Ovary (tissue), 9 donors: ENCODE measurements around the gene DESI1. TPM values are rescaled to one million over a fixed set of nuclear protein-coding genes. Genes with fewer than 3 reads are reported as not detected.

Experiments used
- DNase-seq, 5 donors: peaks; one replicate each; pipeline ENCODE4 v3.0.0-alpha.2; 2019 to 2020
- H3K27ac ChIP-seq, 2 donors: fragments of 200-600 bp; one replicate each; pipeline versions ENCODE4 v1.5.1 to v1.8.0; 2019 to 2022
- H3K27me3 ChIP-seq: fragments of 200-600 bp; one replicate; pipeline ENCODE4 v1.8.0; 2022
- H3K36me3 ChIP-seq: fragments of 200-600 bp; sonication (generic); one replicate; pipeline ENCODE4 v1.5.1; 2019
- H3K4me1 ChIP-seq: one replicate; pipeline ENCODE4 v1.8.1; 2013; ENCODE audit warnings: mild to moderate bottlenecking, moderate library complexity; ENCODE audit not compliant: insufficient read depth
- H3K4me3 ChIP-seq: fragments of 200-600 bp; sonication (generic); one replicate; pipeline ENCODE4 v1.5.1; 2017
- H3K9me3 ChIP-seq, 2 donors: fragments of 200-600 bp in 1 of 2; sonication (generic) in 1 of 2; one replicate each; pipeline versions ENCODE4 v1.5.1 to v1.8.1; 2013 to 2019; ENCODE audit warnings: mild to moderate bottlenecking in 1 of 2, moderate library complexity in 1 of 2
- EP300 ChIP-seq: sonication (generic); formaldehyde crosslinking; IDR thresholded peaks from one replicate; pipeline ENCODE4 v1.6.1; 2017; ENCODE audit warnings: antibody characterized with exemption
- POLR2A ChIP-seq: fragments of 450-650 bp; IDR thresholded peaks from one replicate; pipeline ENCODE4 v1.6.1; 2017; ENCODE audit warnings: antibody characterized with exemption, mild to moderate bottlenecking, moderate library complexity
- WGBS, 3 donors: extraction: QIAGEN DNeasy Blood & Tissue Kit in 1 of 3; methylation state at CpG; one replicate each; pipeline versions ENCODE4 v1.1.5 to v1.1.7; 2013 to 2017; 5-methylcytosine and 5-hydroxymethylcytosine counted together
- intact Hi-C, 4 donors: fragments of 100-400 bp; cut with DNase I; formaldehyde crosslinking; loops; one replicate each; pipeline versions ENCODE4 v1.11.0 to v1.15.1; 2022 to 2023
- polyA plus RNA-seq, 2 donors: library from polyadenylated mRNA; stranded (reverse); fragments of 200-250 nt in 1 of 2; fragments of 350-450 nt in 1 of 2; fragmentation: Illumina TruSeq in 1 of 2; extraction: RNeasy Lipid Tissue Mini Kit (QIAGEN cat#74804) in 1 of 2; gene quantifications; one replicate each; pipeline ENCODE4 v1.2.3, GENCODE V29; 2013 to 2014
- total RNA-seq, 7 donors: library from RNA; depleted of rRNA in 2 of 7; stranded (reverse); fragments of >200 nt in 2 of 7; fragmentation: NEBNext Ultra II Directional in 3 of 7; extraction: Animal tissue kit (Norgen Biotek cat#: 25700) in 3 of 7; gene quantifications; one replicate each; pipeline versions ENCODE4 v1.1.0 to v1.2.4, GENCODE V29; 2016 to 2023
- TF ChIP-seq, protein P1 (sequence below), 3 donors: fragments of 450-650 bp in 2 of 3; fragments of 200-600 bp in 1 of 3; IDR thresholded peaks; one replicate each; pipeline versions ENCODE4 v1.5.1 to v1.8.0; 2016 to 2022; ENCODE audit warnings: antibody characterized with exemption in 3 of 3, mild to moderate bottlenecking in 1 of 3
- donor health status: DM: no; HTN: no; CAD: no; lungs with moderate emphysema.
- donor health status: DM: no; HTN: no; CAD: no.
- donor health status: Bipolar disorder and iron deficiency.
- donor health status: DM: yes; HTN: yes; CAD: no.
- donor health status: DM: no; HTN: no; CAD: no.
- donor health status: DM: yes; HTN: yes; CAD: no.

Gene DESI1
- total and polyA plus RNA-seq, 9 donors = 10.8 to 34.5 (median 22.8) TPM

DNA sequence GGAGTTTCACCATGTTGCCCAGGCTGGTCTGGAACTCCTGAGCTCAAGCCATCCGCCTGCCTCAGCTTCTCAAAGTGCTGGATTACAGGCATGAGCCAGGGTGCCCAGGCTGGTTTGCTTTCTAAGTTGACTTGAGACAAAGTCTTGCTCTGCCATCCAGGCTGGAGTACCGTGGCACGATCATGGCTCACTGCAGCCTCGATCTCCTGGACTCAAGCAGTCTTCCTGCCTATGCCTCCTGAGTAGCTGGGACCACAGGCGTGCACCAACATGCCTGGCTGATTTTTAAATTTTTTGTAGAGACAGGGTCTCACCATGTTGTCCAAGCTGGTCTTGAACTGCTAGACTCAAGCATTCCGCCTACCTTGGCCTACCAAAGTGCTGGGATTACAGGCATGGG is 36.9 kb upstream of the DESI1 start:
- Histone ChIP-seq H3K27me3 (no peaks in the 10 kb centered on the region), H3K36me3 (no peaks in the 10 kb centered on the region), H3K9me3 (no peaks in the 10 kb centered on the region), H3K27ac (no peak overlapping the region), H3K4me1 (no peaks in the 10 kb centered on the region), H3K4me3 (no peak overlapping the region)
- DNase-seq = no peak
- WGBS, 3 donors = 91 to 98% (median 97%) methylated on average over 6 of the region's 6 CpGs
- intact Hi-C loops = no loop called here
- TF ChIP-seq, protein P1, sequence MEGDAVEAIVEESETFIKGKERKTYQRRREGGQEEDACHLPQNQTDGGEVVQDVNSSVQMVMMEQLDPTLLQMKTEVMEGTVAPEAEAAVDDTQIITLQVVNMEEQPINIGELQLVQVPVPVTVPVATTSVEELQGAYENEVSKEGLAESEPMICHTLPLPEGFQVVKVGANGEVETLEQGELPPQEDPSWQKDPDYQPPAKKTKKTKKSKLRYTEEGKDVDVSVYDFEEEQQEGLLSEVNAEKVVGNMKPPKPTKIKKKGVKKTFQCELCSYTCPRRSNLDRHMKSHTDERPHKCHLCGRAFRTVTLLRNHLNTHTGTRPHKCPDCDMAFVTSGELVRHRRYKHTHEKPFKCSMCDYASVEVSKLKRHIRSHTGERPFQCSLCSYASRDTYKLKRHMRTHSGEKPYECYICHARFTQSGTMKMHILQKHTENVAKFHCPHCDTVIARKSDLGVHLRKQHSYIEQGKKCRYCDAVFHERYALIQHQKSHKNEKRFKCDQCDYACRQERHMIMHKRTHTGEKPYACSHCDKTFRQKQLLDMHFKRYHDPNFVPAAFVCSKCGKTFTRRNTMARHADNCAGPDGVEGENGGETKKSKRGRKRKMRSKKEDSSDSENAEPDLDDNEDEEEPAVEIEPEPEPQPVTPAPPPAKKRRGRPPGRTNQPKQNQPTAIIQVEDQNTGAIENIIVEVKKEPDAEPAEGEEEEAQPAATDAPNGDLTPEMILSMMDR (IDR thresholded peaks at IDR 0.05) = no peak
- TF ChIP-seq POLR2A = no peak
- TF ChIP-seq EP300 = no peak

DNA sequence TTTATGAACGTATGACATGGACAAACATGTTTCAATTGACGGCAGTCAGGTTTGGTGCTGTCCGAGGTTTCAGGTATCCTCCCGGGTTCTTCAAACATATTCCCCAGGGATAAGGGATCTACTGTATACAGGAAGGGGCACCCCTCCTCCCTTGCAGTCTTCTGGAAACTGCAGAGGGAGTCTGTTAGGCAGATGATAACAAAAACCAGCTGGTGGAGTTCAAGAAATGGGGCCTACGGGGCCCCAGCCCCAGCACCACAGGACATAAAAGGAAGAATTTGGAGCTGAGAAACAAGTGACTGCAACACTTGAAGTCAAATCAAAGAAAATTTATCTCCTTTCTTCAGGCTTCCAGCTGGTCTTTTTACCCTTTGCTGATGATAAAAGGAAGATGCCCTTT is 35.7 kb upstream of the DESI1 start:
- WGBS, 3 donors = 40 to 55% (median 41%) methylated on average over 5 of the region's 5 CpGs
- Histone ChIP-seq H3K27me3 (no peaks in the 10 kb centered on the region), H3K4me3 (no peak overlapping the region), H3K36me3 (no peaks in the 10 kb centered on the region), H3K4me1 (no peaks in the 10 kb centered on the region), H3K9me3 (no peaks in the 10 kb centered on the region), H3K27ac (no peak overlapping the region)
- no peak for DNase-seq
- TF ChIP-seq POLR2A (no peak), EP300 (no peak)
- TF ChIP-seq, protein P1 (IDR thresholded peaks at IDR 0.05) = no peak
- intact Hi-C loops = no loop called here

DNA sequence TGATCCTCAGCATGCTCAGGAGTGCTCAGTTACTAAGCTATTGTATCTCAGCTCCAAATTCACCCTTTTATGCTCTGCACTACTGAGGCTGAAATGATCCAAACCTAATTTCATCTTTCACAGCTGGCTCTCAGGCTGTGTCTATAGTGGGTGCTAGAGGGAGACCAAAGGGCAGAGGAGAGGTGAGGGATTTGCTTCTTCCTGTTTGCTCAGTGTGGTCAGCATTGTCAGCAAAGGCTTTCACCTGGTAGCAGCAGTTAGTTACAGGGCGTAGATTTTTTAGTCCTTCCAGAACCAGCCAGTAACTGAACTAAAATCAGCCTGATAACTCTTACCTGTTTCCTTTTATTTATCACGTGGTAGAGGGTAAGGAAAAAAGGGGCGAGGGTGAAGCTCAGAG is 33.5 kb upstream of the DESI1 start:
- TF ChIP-seq EP300 (no peak), POLR2A (no peak)
- TF ChIP-seq, protein P1 (IDR thresholded peaks at IDR 0.05) = no peak
- Histone ChIP-seq H3K27me3 (no peaks in the 10 kb centered on the region), H3K4me1 (no peaks in the 10 kb centered on the region), H3K4me3 (no peak overlapping the region), H3K27ac (no peak overlapping the region), H3K36me3 (no peaks in the 10 kb centered on the region), H3K9me3 (no peaks in the 10 kb centered on the region)
- 88 to 94% (median 90%) methylated on average over 3 of the region's 3 CpGs for WGBS, 3 donors
- DNase-seq = no peak
- intact Hi-C loops = no loop called here

DNA sequence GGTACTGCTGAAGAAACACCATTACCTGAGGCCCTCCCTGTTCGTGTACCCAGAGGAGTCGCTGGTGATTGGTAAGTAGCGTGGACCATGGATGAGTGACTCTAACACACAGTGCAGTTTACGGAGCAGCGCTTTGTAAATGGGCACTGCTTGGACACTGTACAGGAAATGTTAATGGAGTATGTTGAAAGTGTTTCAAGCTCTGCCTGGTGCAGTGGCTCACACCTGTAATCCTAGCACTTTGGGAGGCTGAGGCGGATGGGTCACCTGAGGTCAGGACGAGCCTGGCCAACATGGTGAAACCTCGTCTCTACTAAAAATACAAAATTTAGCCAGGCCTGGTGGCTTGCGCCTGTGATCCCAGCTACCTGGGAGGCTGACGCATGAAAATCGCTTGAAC is 30.0 kb upstream of the DESI1 start:
- TF ChIP-seq, protein P1 (IDR thresholded peaks at IDR 0.05) = no peak
- no peak for TF ChIP-seq POLR2A
- TF ChIP-seq EP300 = no peak
- no peak overlapping the region for H3K4me3 ChIP-seq
- H3K36me3 ChIP-seq = no peaks in the 10 kb centered on the region
- no peaks in the 10 kb centered on the region for H3K27me3 ChIP-seq
- H3K27ac ChIP-seq = no peak overlapping the region
- no peak for DNase-seq
- intact Hi-C loops = no loop called here
- WGBS, 3 donors = 91 to 94% (median 93%) methylated on average over 11 of the region's 11 CpGs
- H3K9me3 ChIP-seq = no peaks in the 10 kb centered on the region
- H3K4me1 ChIP-seq = no peaks in the 10 kb centered on the region

DNA sequence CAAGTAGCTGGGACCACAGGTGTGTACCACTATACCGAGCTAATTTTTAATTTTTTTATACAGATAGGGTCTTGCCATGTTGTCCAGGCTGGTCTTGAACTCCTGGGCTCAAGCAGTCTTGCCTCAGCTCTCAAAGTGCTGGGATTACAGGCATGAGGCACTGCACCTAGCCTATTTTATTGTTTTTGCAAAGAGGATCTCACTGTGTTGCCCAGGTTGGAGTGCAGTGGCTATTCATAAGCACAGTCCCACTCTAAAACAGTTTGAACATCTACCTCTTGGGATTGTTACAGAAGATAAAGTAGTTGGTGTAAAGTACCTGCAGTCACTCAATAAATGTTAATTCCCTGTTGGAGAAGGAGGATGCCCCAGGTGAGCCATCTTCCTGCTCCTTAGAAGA is 29.4 kb upstream of the DESI1 start:
- H3K4me1 ChIP-seq = no peaks in the 10 kb centered on the region
- no peaks in the 10 kb centered on the region for H3K36me3 ChIP-seq
- H3K27me3 ChIP-seq = no peaks in the 10 kb centered on the region
- no peak for TF ChIP-seq POLR2A
- TF ChIP-seq, protein P1 (IDR thresholded peaks at IDR 0.05) = no peak
- TF ChIP-seq EP300 = no peak
- no peak overlapping the region for H3K27ac ChIP-seq
- H3K4me3 ChIP-seq = no peak overlapping the region
- no peaks in the 10 kb centered on the region for H3K9me3 ChIP-seq
- intact Hi-C loops = no loop called here
- DNase-seq = no peak
- 91 to 100% (median 97%) methylated on average over 1 of the region's 1 CpG for WGBS, 3 donors
